Endothelial cell of umbilical vein (primary cell): ENCODE measurements around the gene HSD17B2. TPM values are rescaled to one million over a fixed set of nuclear protein-coding genes. Genes with fewer than 3 reads are reported as not detected.

Experiments used
- BruUV-seq: library from RNA; stranded (reverse); fragments of 400-500 nt; replicated peaks from 2 replicates; lab custom pipeline; 2021; lab: Mats Ljungman, UMichigan
- CTCF ChIA-PET: fragments of 300-600, 350-600 bp; sonication (Branson Sonifier 250); formaldehyde crosslinking; loops from one replicate; lab custom pipeline; 2021; ENCODE audit warnings: antibody characterized with exemption, inconsistent platforms; lab: Charles Lee
- POLR2A ChIA-PET: fragments of 300-600, 350-600 bp; sonication (Branson Sonifier 250); formaldehyde crosslinking; loops from one replicate; lab custom pipeline; 2021; ENCODE audit warnings: antibody characterized with exemption, inconsistent platforms; lab: Charles Lee
- DNase-seq: peaks from one replicate; pipeline ENCODE4 v3.0.0-alpha.2; 2011; ENCODE audit warnings: low read depth, low spot score
- FAIRE-seq: peaks from 2 replicates; lab custom pipeline; 2011; peaks lifted over from hg19 to GRCh38; lab: Jason Lieb, UNC
- H2AFZ ChIP-seq: 2 replicates; pipeline ENCODE4 v1.6.0; 2012; ENCODE audit warnings: low read depth, low read length, control low read depth, inconsistent platforms
- H3K27ac ChIP-seq: 2 replicates; pipeline ENCODE4 v1.5.1; 2011; ENCODE audit warnings: low read depth, mild to moderate bottlenecking, control low read depth, low read length, moderate library complexity; ENCODE audit not compliant: insufficient read depth
- H3K27me3 ChIP-seq, 2 experiments: 2 replicates each; pipeline versions ENCODE4 v1.6.0 to v1.6.1; 2011; ENCODE audit warnings: low read length in 2 of 2, mixed read lengths in 1 of 2; ENCODE audit not compliant: control insufficient read depth in 2 of 2, insufficient read depth in 2 of 2
- H3K36me3 ChIP-seq, 2 experiments: 2 replicates in 1 of 2; 3 replicates in 1 of 2; pipeline ENCODE4 v1.5.1; 2011; ENCODE audit warnings: low read length in 2 of 2, mild to moderate bottlenecking in 1 of 2, moderate library complexity in 1 of 2; ENCODE audit not compliant: control insufficient read depth in 2 of 2, insufficient read depth in 2 of 2; ENCODE audit errors: extremely low read depth in 1 of 2
- H3K4me1 ChIP-seq: 3 replicates; pipeline ENCODE4 v1.5.1; 2011; ENCODE audit warnings: mild to moderate bottlenecking, low read length; ENCODE audit not compliant: control insufficient read depth, insufficient read depth; ENCODE audit errors: extremely low read depth
- H3K4me2 ChIP-seq: 2 replicates; pipeline ENCODE4 v1.6.1; 2011; ENCODE audit warnings: low read length, control low read depth, mixed read lengths; ENCODE audit not compliant: insufficient read depth
- H3K4me3 ChIP-seq, 3 experiments: fragments of 200-600 bp in 1 of 3; sonication (generic), shearing (Covaris generic) in 1 of 3; replicated peaks in 1 of 3; 2 replicates each; pipeline ENCODE4 v1.5.1; 2011 to 2016; ENCODE audit warnings: control low read depth in 3 of 3, low read length in 3 of 3, mild to moderate bottlenecking in 2 of 3, inconsistent platforms in 1 of 3, low read depth in 1 of 3, moderate library complexity in 1 of 3; ENCODE audit not compliant: insufficient read depth in 1 of 3
- H3K79me2 ChIP-seq: 2 replicates; pipeline ENCODE4 v1.6.0; 2012; ENCODE audit warnings: low read length, inconsistent platforms; ENCODE audit not compliant: control insufficient read depth, insufficient read depth
- H3K9ac ChIP-seq: replicated peaks from 2 replicates; pipeline ENCODE3; 2011; ENCODE audit warnings: low read length, control low read depth; ENCODE audit not compliant: insufficient read depth; ENCODE audit errors: extremely low read depth
- H3K9me1 ChIP-seq: replicated peaks from 3 replicates; pipeline ENCODE4 v1.6.0; 2011; ENCODE audit warnings: mild to moderate bottlenecking, low read length; ENCODE audit not compliant: control insufficient read depth, insufficient read depth; ENCODE audit errors: extremely low read depth
- H3K9me3 ChIP-seq: replicated peaks from 2 replicates; pipeline ENCODE4 v1.5.1; 2012; ENCODE audit warnings: low read length, inconsistent platforms; ENCODE audit not compliant: control insufficient read depth, insufficient read depth
- H4K20me1 ChIP-seq: replicated peaks from 2 replicates; pipeline ENCODE3; 2011; ENCODE audit warnings: mild to moderate bottlenecking, low read length; ENCODE audit not compliant: control insufficient read depth, insufficient read depth; ENCODE audit errors: extremely low read depth
- EZH2 ChIP-seq: IDR thresholded peaks from 2 replicates; pipeline ENCODE4 v1.6.1; 2012; ENCODE audit warnings: borderline replicate concordance, low read depth, mild to moderate bottlenecking, moderate library complexity, low read length, inconsistent platforms; ENCODE audit not compliant: severe bottlenecking
- FOS ChIP-seq: IDR thresholded peaks from 2 replicates; pipeline ENCODE4 v1.6.1; 2011; ENCODE audit warnings: mild to moderate bottlenecking, low read length, moderate library complexity, borderline replicate concordance; ENCODE audit not compliant: insufficient read depth
- GATA2 ChIP-seq: IDR thresholded peaks from 2 replicates; pipeline ENCODE4 v1.7.0; 2011; ENCODE audit warnings: low read depth, mild to moderate bottlenecking, moderate library complexity, mixed read lengths, low read length; ENCODE audit not compliant: insufficient read length, insufficient read depth
- JUN ChIP-seq: IDR thresholded peaks from 2 replicates; pipeline ENCODE4 v1.6.1; 2011; ENCODE audit warnings: borderline replicate concordance, low read depth; ENCODE audit not compliant: insufficient read length, insufficient read depth
- MYC ChIP-seq: IDR thresholded peaks from one replicate; pipeline ENCODE4 v1.6.1; 2011; ENCODE audit warnings: mild to moderate bottlenecking, low read depth, low read length
- POLR2A ChIP-seq: IDR thresholded peaks from 2 replicates; pipeline ENCODE4 v1.6.1; 2012; ENCODE audit warnings: low read depth, mild to moderate bottlenecking, control low read depth, low read length
- POLR2AphosphoS5 ChIP-seq: IDR thresholded peaks from 2 replicates; pipeline ENCODE4 v1.6.1; 2012; ENCODE audit warnings: low read depth, mild to moderate bottlenecking, control low read depth, low read length, moderate library complexity; ENCODE audit not compliant: insufficient read depth
- dilution Hi-C: fragments of 300-500 bp; cut with MboI; formaldehyde crosslinking; loops from one replicate; pipeline ENCODE4 v1.15.0; 2019; ENCODE audit warnings: low sequenced_read_pairs; ENCODE audit not compliant: extremely low pct_ligation_motif_present
- intact Hi-C: fragments of 100-400 bp; cut with micrococcal nuclease; formaldehyde crosslinking; loops from one replicate; pipeline ENCODE4 v1.10.0; 2022
- polyA plus RNA-seq, 4 experiments: library from polyadenylated mRNA; depleted of rRNA in 3 of 4; stranded (reverse) in 3 of 4; unstranded in 1 of 4; fragments of >200 nt; gene quantifications; 2 replicates each; pipeline versions ENCODE4 v1.2.1 to v1.2.3, GENCODE V29; 2011 to 2012; ENCODE audit warnings: missing spikeins in 1 of 4
- total RNA-seq: library from RNA; stranded (reverse); gene quantifications from 2 replicates; pipeline ENCODE4 v1.2.3, GENCODE V29; 2021
- TF ChIP-seq, protein P1 (sequence below), 2 donors: IDR thresholded peaks; 1 replicate in 1 of 2; 2 replicates in 1 of 2; pipeline ENCODE4 v1.5.1; 2011; ENCODE audit warnings: low read length in 2 of 2, mild to moderate bottlenecking in 2 of 2, moderate library complexity in 2 of 2, control low read depth in 1 of 2, inconsistent platforms in 1 of 2, low read depth in 1 of 2; ENCODE audit not compliant: insufficient read depth in 1 of 2; ENCODE audit errors: extremely low read depth in 1 of 2
- TF ChIP-seq, protein P2 (sequence below): IDR thresholded peaks from 2 replicates; pipeline ENCODE4 v1.6.1; 2011; ENCODE audit not compliant: insufficient read depth, insufficient read length

The HSD17B2 gene
- total and polyA plus RNA-seq, 2 donors (not counting 3 experiments of a cell fraction or from before 2014, with no cell fraction given): 1.2 to 4.5 TPM

DNA sequence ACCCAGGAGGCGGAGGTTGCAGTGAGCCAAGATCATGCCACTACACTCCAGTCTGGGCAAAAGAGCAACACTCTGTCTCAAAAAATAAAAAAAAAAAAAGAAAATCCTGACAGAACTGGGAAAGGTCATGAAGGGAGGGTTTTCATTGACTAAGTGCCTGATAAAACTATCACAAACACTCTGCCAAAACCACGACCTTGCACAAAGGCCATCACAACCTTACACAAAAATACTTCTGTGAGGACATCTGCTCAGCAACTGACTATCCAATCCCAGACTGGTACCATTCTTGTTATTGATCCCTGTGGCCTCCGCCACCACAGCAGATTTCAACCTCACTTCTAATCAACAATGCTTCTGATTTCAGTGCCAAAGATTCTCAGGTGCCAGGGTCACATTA is 94.8 kb downstream of the HSD17B2 start:
- CTCF ChIA-PET: no interaction called here
- no peaks in the 10 kb centered on the region for H4K20me1 ChIP-seq
- BruUV-seq: no TSS peak
- H3K4me2 ChIP-seq: no peak overlapping the region
- H3K27me3 ChIP-seq: no peaks in the 10 kb centered on the region
- no peak overlapping the region for H2AFZ ChIP-seq
- no peaks in the 10 kb centered on the region for H3K9me1 ChIP-seq
- POLR2A ChIA-PET: no interaction called here
- H3K4me3 ChIP-seq: no peak overlapping the region
- FAIRE-seq: no peak
- DNase-seq: no peak
- dilution Hi-C loops: no loop called here
- H3K36me3 ChIP-seq: no peaks in the 10 kb centered on the region
- no peaks in the 10 kb centered on the region for H3K4me1 ChIP-seq
- H3K27ac ChIP-seq: no peak overlapping the region
- H3K79me2 ChIP-seq: no peaks in the 10 kb centered on the region
- H3K9ac ChIP-seq: no peak overlapping the region
- TF ChIP-seq, protein P1, sequence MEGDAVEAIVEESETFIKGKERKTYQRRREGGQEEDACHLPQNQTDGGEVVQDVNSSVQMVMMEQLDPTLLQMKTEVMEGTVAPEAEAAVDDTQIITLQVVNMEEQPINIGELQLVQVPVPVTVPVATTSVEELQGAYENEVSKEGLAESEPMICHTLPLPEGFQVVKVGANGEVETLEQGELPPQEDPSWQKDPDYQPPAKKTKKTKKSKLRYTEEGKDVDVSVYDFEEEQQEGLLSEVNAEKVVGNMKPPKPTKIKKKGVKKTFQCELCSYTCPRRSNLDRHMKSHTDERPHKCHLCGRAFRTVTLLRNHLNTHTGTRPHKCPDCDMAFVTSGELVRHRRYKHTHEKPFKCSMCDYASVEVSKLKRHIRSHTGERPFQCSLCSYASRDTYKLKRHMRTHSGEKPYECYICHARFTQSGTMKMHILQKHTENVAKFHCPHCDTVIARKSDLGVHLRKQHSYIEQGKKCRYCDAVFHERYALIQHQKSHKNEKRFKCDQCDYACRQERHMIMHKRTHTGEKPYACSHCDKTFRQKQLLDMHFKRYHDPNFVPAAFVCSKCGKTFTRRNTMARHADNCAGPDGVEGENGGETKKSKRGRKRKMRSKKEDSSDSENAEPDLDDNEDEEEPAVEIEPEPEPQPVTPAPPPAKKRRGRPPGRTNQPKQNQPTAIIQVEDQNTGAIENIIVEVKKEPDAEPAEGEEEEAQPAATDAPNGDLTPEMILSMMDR (IDR thresholded peaks at IDR 0.05; ENCODE audit: extremely low read depth in 1 of 2, insufficient read depth in 1 of 2, low read depth in 1 of 2, low read length in 2 of 2): no peak
- no peak for TF ChIP-seq FOS
- intact Hi-C loops: no loop called here
- H3K9me3 ChIP-seq: no peaks in the 10 kb centered on the region

DNA sequence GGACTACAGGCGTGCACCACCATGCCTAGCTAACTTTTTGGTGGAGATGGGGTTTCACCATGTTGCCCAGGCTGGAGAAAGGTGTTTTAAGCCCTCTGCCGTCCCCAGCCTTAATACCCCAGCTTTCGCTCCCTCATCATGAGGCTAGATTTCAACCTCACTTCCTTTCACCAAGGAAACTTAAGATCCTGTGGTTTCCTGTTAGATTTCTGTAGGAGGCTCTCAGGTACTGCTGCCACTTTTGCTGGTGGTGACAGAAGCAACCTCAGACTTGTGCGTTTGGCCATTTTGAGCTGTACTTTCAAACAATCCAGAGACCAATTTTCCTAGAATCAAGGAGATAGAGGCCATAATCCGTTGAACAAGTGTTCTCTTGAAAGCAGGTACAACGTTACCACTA is 98.7 kb downstream of the HSD17B2 start:
- intact Hi-C loops: no loop called here

More for the DNA sequence above, 98.7 kb downstream of the HSD17B2 start:
- peaks cover 3% of the 10 kb centered on the region for H3K4me1 ChIP-seq
- BruUV-seq: no TSS peak
- CTCF ChIA-PET: interaction anchor here (1.1 to 2.4 kb wide), 2 partner anchors 96 to 117 kb away, joined by 4 to 8 read pairs; no protein-coding TSS in a partner anchor
- H2AFZ ChIP-seq: no peak overlapping the region
- FAIRE-seq: no peak
- TF ChIP-seq POLR2A (no peak), EZH2 (no peak), MYC (no peak), FOS (no peak), POLR2AphosphoS5 (no peak), JUN (no peak), GATA2 (no peak)
- TF ChIP-seq, protein P2, sequence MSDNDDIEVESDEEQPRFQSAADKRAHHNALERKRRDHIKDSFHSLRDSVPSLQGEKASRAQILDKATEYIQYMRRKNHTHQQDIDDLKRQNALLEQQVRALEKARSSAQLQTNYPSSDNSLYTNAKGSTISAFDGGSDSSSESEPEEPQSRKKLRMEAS: no peak
- TF ChIP-seq, protein P1 (IDR thresholded peaks at IDR 0.05; ENCODE audit: extremely low read depth in 1 of 2, insufficient read depth in 1 of 2, low read depth in 1 of 2, low read length in 2 of 2): no peak
- no peak overlapping the region for H3K4me2 ChIP-seq
- H3K9me1 ChIP-seq: no peaks in the 10 kb centered on the region
- H3K36me3 ChIP-seq: no peaks in the 10 kb centered on the region
- no peak for DNase-seq
- no peaks in the 10 kb centered on the region for H4K20me1 ChIP-seq
- POLR2A ChIA-PET: no interaction called here
- no peaks in the 10 kb centered on the region for H3K9me3 ChIP-seq
- H3K9ac ChIP-seq: no peak overlapping the region
- H3K79me2 ChIP-seq: no peaks in the 10 kb centered on the region
- no peak overlapping the region for H3K27ac ChIP-seq
- dilution Hi-C loops: no loop called here
- no peaks in the 10 kb centered on the region for H3K27me3 ChIP-seq
- no peak overlapping the region for H3K4me3 ChIP-seq
